ENCODE results near the gene RAP1B. TPM values are rescaled to one million over a fixed set of nuclear protein-coding genes. Genes with fewer than 3 reads are reported as not detected.
"Not testable (repeated sequence)": the region's sequence is repeated elsewhere in the genome, so short reads cannot be mapped to it uniquely, and the experiment has no call there.

RAP1B gene
- total RNA-seq, 1 donor from 2014 or later = 48.6 TPM

DNA sequence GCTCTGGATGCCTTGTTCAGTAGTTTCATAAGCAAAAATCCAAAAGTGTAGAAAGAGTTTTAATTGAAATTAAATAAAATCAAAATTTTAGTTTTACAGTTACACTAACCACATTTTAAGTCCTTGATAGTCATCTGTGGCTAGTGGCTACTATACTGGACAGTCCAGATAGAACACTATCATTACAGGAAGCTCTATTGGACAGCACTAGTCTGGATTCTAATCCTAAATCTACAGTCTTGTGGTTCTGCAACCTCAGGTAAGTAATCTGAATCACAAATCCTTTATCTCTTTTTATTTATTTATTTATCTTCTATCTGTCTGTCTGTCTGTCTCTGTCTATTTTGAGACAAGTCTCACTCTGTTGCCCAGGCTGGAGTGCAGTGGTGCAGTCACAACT is 18.0 kb downstream of the RAP1B start:
- DNase-seq (ENCODE audit: low spot score) = no peak
- intact Hi-C loops (cut with DNase I) = no loop called here

DNA sequence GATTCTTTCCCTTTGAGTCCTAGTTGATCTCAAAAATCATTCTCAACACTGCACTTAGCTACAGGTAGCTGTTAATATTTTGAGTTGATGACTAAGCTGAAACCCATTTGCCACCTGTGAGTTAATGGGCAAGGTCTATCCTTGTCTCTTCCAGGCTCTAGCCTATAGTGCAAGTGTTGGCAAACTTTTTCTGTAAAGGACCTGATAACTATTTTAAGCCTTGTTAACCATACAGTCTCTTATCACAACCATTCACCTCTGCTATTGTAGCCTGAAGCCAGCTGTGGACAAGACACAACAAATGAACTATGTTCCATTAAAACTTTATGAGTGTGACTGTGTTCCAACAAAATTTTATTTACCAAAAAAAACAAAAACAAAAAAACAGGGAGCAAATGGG is 19.4 kb downstream of the RAP1B start:
- DNase-seq (ENCODE audit: low spot score) = no peak
- intact Hi-C loops (cut with DNase I) = no loop called here

DNA sequence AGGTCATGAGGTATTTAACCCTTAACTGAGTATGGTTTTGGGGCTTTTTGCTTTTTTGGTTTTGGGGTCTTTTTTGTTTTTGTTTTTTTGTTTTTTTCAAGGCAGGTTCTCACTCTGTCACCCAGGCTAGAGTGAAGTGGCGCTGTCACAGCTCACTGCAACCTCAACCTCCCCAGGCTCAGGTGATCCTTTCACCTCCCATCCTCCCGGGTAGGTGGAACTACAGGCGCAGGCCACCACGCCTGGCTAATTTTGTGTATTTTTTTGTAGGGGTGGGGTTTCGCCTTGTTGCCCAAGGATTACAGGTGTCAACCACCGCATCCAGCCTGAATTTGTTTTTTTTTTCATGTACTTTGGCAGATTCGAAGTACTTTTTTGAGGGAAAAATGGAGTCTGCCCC is 19.9 kb downstream of the RAP1B start:
- intact Hi-C loops (cut with DNase I) = no loop called here
- DNase-seq (ENCODE audit: low spot score) = no peak

DNA sequence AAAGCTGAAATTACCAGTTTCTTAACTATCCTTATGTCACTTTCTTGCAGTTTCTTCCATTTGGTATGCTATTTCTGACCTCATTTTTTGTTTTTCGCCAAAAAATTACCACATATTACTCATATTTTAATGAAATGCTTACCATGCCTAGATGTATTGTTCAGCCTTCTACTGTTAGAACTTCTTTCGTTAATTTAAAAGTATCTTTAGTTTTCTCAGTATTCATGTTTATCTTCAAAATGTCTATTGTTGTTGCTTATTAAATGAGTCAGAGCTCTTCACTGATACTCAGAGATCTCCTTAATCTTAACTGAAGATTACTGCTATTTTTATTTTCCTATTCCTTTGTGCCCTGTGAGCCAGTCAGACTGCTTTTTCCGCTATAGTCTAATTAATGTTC is 20.5 kb downstream of the RAP1B start:
- intact Hi-C loops (cut with DNase I) = no loop called here
- DNase-seq (ENCODE audit: low spot score) = no peak

DNA sequence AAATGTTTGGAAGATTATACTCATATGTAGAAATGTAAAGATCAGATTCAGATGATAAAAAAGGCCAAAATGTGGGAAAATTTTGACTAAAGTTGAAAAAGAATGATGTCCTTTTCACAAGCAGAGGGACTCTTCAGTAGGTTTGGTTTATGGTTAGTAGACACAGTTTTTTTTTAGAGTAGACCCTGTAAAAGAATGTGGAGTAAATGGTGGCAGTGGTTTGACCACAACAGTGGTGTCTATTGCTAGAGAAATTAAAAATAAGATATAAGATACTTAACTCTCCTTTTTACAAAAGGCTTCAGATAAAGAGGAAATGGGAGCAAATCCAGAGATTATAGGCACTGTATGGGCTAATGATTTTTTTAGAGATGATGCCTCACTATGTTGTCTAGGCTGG is 21.8 kb downstream of the RAP1B start:
- intact Hi-C loops (cut with DNase I) = no loop called here
- no peak for DNase-seq (ENCODE audit: low spot score)

DNA sequence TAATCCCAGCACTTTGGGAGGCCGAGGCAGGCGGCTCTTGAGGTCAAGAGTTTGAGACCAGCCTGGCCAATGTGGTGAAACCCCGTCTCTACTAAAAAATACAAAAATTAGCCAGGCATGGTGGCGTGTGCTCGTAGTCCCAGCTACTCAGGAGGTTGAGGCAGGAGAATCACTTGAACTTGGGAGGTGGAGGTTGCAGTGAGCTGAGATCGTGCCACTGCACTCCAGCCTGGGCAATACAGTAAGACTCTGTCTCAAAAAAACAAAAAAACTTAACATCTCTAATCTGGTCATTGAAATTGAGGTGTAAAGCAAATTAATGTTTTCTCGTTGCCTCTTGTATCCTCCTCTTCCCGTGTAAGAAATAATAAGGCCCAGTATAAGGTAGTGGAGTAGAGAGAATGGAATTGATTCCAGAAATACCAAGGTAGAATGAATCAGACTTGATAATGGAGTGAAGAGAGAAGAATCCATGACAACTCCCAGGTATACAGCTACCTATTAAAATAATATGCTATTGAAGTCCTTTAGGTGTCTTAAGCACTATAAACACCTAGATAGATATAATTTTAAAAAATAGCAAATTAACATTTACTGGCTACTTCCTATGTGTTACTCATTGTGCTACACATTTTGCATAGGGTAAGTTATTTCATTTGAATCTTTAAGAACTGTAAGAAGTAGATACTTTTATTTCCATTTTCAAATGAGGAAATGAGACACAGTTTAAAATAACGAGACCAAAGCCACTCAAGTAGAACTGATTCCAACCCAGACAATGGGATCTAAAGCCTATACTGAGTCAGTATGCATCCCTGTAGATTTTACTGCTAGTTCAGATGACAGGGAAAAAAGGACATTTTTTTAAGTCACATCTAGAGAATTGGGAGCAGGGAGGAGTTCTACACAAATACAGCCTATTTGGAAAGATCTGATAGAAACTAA is 23.2 kb downstream of the RAP1B start:
- intact Hi-C loops (cut with DNase I) = no loop called here
- no peak for DNase-seq (ENCODE audit: low spot score)

DNA sequence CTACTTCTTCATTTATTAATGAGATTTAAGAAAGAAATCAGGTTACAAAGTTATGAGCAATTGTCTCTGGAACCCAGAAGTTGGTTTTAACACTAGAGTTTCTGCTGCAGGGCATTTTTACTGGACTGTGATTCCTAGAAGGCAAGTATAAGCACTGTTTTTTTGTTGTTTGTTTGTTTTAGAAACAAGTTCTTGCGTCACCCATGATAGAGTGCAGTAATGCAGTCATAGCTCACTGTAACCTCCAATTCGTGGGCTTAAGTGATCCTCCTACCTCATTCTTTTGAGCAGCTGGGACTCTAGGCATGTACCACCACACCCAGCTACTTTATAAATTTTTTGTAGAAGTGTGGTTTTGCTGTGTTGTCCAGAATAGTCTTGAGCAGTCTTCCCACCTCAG is 25.6 kb downstream of the RAP1B start:
- DNase-seq (ENCODE audit: low spot score) = no peak
- intact Hi-C loops (cut with DNase I) = no loop called here

DNA sequence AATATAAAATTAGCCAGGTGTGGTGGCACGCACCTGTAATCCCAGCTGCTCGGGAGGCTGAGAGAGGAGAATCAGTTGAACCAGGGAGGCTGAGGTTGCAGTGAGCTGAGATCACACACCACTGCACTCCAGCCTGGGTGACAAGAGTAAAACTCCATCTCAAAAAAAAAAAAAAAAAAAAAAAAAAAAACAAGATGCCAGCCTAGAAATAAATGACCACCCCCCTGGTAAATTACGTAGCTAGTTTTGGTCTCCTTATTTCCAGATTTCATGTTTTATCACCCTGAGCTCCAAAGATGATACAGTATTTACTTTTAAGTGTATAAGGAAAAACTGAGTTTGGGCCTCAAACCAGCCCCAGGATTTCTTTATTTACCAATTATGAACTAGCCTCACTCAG is 26.7 kb downstream of the RAP1B start:
- intact Hi-C loops (cut with DNase I); DNase-seq (ENCODE audit: low spot score): not testable (repeated sequence)

DNA sequence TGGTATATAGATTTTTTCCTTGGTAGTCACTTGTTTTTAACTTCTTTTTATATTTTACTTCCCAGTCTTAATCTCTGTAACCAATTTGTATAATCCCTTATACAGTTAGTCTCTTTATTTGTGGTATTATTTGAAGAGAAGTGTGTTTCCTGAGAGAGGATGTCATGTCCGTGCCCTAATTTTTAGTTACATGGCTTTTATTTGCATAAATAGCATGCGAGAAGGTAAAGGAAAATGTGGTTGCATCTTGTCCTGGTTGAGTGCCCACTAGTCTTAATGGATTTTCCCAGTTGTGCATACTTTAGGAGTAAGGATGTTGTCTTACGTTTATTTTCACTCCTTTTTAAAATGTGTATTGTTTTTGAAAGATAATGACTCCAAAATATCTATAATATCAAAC is 27.5 kb downstream of the RAP1B start:
- intact Hi-C loops (cut with DNase I) = no loop called here
- DNase-seq (ENCODE audit: low spot score) = no peak

DNA sequence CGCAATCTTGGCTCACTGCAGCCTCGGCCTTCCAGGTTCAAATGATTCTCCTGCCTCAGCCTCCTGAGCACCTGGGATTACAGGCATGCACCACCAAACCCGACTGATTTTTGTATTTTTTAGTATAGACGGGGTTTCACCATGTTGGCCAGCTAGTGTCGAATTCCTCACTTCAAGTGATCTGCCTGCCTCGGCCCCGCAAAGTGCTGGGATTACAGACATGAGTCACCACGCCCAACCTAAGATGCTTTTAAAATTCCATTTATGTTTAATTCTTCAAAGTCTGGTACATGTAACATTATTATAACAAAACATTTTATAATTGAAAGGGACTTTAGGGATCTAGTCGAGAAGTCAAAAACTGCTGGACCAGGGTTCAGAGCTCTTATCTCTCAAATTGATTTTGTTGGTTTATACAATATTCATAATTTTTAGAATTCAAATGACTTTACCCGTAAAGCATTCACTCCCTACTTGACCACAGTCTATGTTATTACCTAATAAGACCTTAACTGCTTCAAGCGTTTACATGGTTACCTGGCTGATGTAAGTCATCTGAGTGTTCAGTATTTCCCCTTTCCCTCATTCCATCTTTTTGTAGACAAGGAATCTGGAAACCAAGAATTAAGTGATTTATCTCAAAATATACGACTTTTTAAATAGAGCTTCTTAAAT is 28.2 kb downstream of the RAP1B start:
- intact Hi-C loops (cut with DNase I) = no loop called here
- DNase-seq (ENCODE audit: low spot score) = no peak

DNA sequence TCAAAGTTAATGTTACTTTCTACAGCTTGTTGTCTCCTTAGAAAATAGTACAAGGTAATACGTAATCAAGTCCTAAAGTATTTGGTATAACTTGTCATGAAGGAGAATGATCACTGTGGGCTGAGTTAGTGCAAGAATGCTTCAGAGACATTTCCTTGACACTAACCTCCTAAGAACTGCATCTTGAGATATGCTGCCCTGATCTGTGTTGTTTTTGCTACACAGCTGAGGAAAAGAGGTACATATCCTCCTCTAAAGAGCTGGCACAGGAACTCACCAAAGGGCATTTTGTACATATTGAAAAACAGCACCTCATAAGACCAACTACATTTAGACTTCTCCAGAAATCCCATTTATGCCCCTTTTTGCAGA is 28.7 kb downstream of the RAP1B start:
- DNase-seq (ENCODE audit: low spot score) = no peak
- intact Hi-C loops (cut with DNase I) = no loop called here

DNA sequence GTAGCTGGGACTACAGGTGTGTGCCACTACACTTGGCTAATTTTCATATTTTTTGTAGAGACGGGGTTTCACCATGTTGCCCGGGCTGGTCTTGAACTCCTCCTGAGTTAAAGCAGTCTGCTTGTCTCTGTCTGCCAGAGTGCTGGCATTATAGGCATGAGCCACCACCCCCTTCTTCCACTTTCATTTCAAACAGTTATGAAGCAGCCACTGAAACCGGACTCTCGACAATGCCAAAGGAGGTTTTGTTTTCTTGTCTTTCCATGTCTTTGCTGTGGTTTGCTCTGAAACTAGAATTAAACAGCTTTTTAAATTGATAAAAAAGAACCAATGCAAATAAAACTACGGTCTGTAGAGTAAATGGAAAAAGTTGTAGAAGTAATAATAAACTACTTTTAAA is 30.4 kb downstream of the RAP1B start:
- DNase-seq (ENCODE audit: low spot score) = no peak
- intact Hi-C loops (cut with DNase I) = no loop called here

DNA sequence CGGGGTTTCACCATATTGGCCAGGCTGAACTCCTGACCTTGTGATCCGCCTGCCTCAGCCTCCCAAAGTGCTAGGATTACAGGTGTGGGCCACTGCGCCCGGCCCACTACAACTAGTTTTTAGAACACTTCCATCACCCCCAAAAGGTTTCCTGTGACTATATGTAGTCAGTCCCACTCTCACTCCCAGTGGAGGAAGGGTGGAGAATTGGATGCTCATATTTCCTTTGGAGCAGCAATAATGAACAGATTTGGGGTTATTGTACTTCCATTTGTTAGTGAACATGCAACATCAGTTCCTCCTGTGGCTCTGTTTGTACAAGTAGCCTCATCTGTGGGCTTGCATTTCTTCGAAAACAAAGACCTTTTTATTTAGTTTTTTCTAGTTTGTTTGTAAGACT is 35.8 kb downstream of the RAP1B start:
- intact Hi-C loops (cut with DNase I) = no loop called here
- no peak for DNase-seq (ENCODE audit: low spot score)

DNA sequence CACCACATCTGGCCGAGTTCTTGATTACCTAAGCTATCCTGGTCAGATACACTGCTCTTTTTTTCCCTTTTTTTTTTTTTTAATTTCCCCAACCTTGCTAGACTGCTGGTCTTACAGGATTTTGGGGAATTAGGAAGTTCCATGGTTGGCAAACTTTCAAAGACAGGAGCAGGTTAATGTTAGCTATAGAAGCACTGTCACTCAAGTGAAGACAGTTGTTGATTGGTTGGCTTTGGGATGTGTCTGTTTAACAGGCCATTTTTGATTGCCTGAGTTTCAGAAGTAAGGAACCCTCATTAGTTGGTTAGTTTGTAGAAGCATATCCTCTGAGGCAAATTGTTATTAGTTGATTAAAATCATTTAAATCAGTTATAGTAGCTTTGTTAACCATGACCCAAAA is 36.8 kb downstream of the RAP1B start:
- no peak for DNase-seq (ENCODE audit: low spot score)
- intact Hi-C loops (cut with DNase I) = no loop called here

DNA sequence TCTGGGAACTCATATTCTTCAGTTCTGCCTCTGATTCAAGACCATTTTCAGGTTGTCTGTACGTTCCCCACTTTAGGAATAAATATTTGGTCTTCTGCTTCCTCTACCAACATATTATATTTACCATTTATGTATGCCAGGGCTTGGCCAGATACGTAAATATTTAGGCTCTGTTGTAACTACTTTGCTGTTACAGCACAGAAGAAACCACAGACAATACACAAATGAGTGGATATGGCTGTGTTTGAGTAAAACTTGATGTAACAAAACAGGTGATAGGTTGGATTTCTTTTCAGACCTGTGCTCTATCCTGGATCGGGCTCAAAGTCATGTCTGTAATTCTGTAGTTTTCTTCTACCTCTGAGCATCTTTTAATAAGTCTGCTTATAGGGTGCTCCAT is 37.5 kb downstream of the RAP1B start:
- DNase-seq (ENCODE audit: low spot score) = no peak
- intact Hi-C loops (cut with DNase I) = no loop called here

DNA sequence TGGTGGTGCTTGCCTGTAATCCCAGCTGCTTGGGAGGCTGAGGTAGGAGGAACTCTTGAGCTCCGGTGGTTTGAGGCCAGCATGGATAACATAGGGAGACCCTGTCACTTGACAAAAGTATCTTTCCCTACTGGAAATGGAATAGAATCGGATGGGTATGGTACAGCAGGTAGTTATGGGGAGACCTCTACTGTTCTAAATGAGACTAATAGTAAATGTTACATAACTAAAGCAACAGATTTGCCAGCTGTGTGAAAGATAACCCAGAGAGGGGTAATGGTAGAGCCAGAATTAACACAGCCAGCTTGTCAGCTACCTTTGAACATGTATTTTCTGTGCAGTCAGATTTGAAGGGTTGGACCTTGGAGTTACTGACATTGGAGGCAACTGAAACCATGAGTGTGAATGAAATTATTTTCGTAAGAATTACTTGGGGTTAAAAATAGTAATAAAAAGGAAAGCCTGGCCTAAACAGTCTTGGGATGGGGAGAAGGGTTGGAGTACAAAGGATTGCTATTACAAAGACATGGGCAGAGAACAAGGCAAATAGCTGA is 54.4 kb downstream of the RAP1B start:
- intact Hi-C loops (cut with DNase I) = no loop called here
- no peak for DNase-seq (ENCODE audit: low spot score)

DNA sequence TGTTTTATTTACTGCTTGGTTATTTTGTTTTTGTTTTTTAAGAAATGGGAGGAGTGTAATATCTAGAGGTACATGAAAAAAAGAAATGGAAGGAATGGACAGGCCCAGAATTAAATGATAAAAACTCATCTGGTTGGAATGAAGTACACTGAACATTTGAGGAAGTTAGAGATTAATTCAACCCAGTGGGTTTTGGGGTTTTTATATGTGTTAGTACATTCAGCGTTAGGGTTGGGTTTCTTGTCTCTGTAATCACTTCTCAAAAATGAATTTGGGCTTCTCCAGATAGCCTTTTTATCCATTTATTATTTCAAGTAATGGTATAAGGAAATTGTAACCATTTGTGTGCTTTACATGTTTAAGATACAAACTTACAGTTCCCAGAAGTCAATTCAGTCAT is 56.6 kb downstream of the RAP1B start:
- intact Hi-C loops (cut with DNase I) = no loop called here
- DNase-seq (ENCODE audit: low spot score) = no peak

DNA sequence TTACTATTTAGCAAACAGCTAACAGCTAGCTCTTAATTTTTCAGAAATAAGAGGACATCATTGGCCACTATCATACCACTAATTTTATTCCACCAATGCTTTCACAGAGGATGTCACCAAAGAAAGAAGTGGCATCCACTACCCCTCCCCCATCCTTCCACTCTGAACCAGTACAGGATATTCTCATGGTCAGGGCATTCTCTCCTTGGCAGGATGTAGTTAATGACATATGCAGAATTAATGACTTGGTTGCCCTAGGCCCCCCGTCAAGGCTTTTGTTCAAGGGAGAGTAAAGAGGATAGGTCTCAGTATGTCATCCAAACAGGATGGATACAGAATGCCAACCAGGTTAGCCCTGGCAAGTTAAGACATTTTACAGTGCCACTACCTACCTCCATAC is 57.2 kb downstream of the RAP1B start:
- DNase-seq (ENCODE audit: low spot score) = no peak
- intact Hi-C loops (cut with DNase I) = no loop called here

DNA sequence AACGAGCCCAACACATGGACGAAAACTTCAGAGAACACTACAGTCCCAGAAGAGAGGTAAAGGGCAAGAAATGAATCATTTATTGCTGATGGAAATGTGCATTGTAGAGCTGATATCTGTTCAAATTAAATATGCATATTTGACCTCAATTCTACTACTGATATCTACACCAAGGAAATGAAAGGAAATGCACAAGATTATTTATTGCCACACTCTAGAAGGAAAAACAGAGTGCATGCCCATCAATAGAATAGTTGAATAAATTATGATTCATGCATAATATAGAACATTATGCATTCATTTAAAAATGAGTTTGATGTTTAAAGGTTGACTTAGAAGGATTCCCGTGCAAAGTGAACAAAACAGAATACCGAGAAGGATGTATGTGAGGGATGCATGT is 60.5 kb downstream of the RAP1B start:
- intact Hi-C loops (cut with DNase I) = no loop called here
- DNase-seq (ENCODE audit: low spot score) = no peak

DNA sequence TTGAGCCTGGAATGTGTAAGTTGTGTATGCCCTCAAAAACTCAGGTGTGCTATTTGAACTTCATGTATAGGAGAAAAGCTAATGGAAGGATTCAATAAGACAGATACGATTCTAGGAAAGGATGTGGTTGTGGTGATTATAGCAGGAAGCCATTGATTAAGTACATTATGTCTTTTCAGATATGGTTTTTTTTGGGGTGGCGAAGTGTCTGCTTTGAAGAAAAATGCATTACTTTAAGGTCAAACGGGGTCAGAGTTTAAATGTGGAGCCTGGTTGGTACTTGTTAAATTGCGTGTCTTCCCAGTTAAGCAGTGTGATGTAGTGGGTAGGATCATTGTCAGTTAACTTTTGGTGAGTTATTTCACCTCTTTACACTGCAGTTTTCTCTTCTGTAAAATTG is 63.1 kb downstream of the RAP1B start:
- no peak for DNase-seq (ENCODE audit: low spot score)
- intact Hi-C loops (cut with DNase I) = no loop called here

DNA sequence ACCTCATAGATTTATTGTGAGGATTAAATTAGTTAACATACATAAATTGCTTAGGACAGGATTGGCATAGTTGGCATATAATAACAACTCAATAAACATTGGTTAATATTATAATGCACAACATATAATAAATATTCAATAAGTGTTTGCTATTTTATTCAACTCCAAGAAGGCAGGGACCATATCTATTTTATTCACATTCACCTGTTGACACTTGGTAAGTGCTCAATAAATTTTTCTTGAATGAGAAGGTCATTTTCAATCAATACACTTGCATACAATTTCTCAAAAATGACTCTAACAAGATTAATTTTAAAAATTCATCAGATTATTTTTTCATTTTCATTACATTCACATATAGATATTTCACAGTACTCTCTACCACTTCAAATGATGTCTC is 63.7 kb downstream of the RAP1B start:
- DNase-seq (ENCODE audit: low spot score) = no peak

More for the DNA sequence above, 63.7 kb downstream of the RAP1B start:
- intact Hi-C loops (cut with DNase I) = no loop called here

Measured in cardiac septum (tissue), 1 donor.